ENCODE results near the gene SKI. TPM values are rescaled to one million over a fixed set of nuclear protein-coding genes. Genes with fewer than 3 reads are reported as not detected.
"Not testable (repeated sequence)": the region's sequence is repeated elsewhere in the genome, so short reads cannot be mapped to it uniquely, and the experiment has no call there.

The SKI gene
- total RNA-seq, 1 donor from 2014 or later = 90.0 TPM

DNA sequence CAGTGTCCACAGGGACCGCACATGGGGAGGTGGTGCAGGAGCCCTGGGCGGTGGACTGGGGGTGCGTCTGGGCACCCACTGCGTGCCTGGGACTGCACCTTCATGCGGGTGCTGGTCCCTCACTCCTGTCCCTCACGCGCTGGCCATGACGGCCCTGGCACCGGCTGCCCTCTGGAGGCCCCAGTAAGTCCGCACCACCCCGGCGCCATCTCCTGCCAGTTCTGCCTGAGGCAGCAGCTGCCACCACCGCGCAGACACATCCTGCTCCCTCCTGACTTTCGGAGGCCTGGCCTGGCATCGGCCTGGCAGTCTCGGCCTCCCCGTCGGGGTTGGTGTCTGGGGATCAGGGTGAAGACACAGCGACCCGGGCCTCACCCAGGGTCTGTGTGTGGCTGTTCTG, 98.4 kb downstream of the SKI start:
- H3K4me3 ChIP-seq = no peak overlapping the region
- peaks cover 30% of the 10 kb centered on the region for H3K4me1 ChIP-seq
- ATAC-seq = no peak
- H3K36me3 ChIP-seq = no peaks in the 10 kb centered on the region
- no peaks in the 10 kb centered on the region for H3K9me3 ChIP-seq
- H3K27me3 ChIP-seq (ENCODE audit: low read depth) = no peaks in the 10 kb centered on the region
- no peak overlapping the region for H3K27ac ChIP-seq
- no peak for DNase-seq
- TF ChIP-seq, protein P1, sequence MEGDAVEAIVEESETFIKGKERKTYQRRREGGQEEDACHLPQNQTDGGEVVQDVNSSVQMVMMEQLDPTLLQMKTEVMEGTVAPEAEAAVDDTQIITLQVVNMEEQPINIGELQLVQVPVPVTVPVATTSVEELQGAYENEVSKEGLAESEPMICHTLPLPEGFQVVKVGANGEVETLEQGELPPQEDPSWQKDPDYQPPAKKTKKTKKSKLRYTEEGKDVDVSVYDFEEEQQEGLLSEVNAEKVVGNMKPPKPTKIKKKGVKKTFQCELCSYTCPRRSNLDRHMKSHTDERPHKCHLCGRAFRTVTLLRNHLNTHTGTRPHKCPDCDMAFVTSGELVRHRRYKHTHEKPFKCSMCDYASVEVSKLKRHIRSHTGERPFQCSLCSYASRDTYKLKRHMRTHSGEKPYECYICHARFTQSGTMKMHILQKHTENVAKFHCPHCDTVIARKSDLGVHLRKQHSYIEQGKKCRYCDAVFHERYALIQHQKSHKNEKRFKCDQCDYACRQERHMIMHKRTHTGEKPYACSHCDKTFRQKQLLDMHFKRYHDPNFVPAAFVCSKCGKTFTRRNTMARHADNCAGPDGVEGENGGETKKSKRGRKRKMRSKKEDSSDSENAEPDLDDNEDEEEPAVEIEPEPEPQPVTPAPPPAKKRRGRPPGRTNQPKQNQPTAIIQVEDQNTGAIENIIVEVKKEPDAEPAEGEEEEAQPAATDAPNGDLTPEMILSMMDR (IDR thresholded peaks at IDR 0.05) = no peak
- intact Hi-C loops (cut with DNase I) = no loop called here

DNA sequence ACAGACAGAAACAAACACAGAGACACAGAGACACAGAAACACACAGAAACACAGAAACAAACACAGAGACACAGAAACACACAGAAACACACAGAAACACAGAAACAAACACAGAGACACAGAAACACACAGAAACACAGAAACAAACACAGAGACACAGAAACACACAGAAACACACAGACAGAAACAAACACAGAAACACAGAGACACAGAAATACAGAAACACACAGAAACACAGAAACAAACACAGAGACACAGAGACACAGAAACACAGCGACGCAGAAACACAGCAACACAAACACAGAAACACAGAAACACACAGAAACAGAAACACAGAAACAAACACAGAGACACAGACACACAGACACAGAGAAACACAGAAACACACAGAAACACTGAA, 99.0 kb downstream of the SKI start:
- DNase-seq; intact Hi-C loops (cut with DNase I); H3K9me3 ChIP-seq; H3K27me3 ChIP-seq (ENCODE audit: low read depth); H3K27ac ChIP-seq; ATAC-seq; H3K4me3 ChIP-seq; H3K36me3 ChIP-seq: not testable (repeated sequence)
- peaks cover 24% of the 10 kb centered on the region for H3K4me1 ChIP-seq

DNA sequence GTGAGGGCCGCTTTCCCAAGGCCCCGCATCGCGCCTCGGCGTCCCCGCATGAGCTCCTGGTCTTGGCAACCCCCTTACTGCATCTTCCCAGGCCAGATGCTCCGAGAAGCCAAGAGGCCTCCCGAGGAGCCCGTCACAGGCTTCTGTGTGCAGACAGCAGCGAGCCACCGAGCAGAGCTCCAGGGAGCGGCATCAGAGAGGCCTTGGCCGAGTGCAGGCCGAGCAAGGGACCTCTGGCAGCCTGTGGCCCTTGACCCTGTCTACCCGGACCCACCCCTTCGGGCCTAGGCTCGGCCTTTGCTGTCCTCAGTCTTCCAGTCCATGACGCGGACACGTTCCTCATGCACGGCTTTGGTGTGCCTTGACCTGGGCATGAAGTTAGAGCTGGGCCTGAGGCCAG, 99.7 kb downstream of the SKI start:
- Histone ChIP-seq H3K27me3 (ENCODE audit: low read depth) (no peaks in the 10 kb centered on the region), H3K9me3 (no peaks in the 10 kb centered on the region), H3K36me3 (no peaks in the 10 kb centered on the region), H3K4me3 (no peak overlapping the region), H3K27ac (no peak overlapping the region), H3K4me1 (peaks cover 17% of the 10 kb centered on the region)
- ATAC-seq = no peak
- TF ChIP-seq, protein P1 (IDR thresholded peaks at IDR 0.05) = no peak
- intact Hi-C loops (cut with DNase I) = no loop called here
- DNase-seq = no peak

DNA sequence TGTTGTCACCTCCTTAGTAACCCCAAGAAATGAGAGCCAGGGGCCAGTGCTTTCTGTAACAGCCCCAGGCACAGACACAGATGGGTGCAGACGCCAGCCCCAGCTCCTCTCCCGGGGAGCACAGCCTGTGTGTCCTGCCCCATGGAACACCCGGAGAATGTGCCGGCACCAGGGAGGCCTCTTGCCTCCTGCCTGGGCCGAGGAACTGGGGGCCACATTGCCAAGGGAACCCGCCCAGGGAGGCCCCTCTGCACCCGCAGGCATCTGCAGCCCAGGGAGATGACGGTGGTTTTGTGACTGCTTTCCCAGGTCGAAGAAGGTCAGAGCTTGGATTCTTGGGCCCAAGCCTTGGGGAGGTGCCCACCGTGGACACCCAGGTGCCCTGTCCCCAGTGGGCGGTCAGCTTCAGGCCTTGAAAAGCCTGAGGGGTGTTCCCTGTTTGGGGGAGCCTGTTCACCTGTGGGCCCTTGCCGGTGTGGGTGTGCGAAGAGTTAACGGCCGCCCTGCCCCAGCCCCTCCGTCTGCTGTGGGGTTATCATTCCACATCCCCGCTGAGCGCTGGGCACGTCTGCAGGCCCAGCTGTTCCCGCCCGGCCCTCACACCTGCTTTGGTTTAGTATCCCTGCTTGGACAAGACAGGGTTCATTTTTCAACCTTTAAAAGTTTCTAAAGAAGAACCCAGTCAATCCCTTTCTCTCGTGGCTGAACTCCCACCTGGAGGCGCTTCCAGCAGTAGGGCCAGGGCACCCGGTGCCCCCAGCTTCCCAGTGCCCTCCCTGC, 100.7 kb downstream of the SKI start:
- no peak for DNase-seq
- intact Hi-C loops (cut with DNase I) = no loop called here
- ATAC-seq = no peak
- Histone ChIP-seq H3K4me1 (peaks cover 16% of the 10 kb centered on the region), H3K4me3 (no peak overlapping the region), H3K27ac (no peak overlapping the region), H3K36me3 (no peaks in the 10 kb centered on the region), H3K27me3 (ENCODE audit: low read depth) (no peaks in the 10 kb centered on the region), H3K9me3 (no peaks in the 10 kb centered on the region)
- TF ChIP-seq, protein P1 (IDR thresholded peaks at IDR 0.05) = no peak

DNA sequence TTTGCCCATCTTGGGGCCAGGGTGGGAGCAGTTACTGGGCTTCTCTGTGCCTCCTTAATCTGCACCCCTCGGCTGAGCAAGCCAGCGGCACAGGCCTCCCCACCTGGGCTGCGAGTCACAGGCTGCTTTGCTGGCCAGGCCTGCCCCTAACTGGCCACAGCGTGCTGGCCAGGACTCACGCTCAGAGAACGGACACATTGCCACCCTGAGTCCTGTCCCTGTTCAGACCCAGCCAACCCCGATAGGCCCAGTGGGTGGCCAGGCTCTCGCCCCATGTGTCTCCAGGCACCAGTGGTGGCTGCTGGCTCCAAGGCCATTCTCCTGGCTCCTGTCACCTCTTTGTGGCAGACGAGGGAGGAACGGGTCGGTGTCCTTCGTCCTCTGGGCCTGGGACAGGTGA, 101.9 kb downstream of the SKI start:
- no peak for DNase-seq
- peaks cover 16% of the 10 kb centered on the region for H3K4me1 ChIP-seq

More for the DNA sequence above, 101.9 kb downstream of the SKI start:
- intact Hi-C loops (cut with DNase I) = no loop called here
- no peak for ATAC-seq
- H3K27me3 ChIP-seq (ENCODE audit: low read depth) = no peaks in the 10 kb centered on the region
- TF ChIP-seq, protein P1 (IDR thresholded peaks at IDR 0.05) = no peak
- H3K9me3 ChIP-seq = no peaks in the 10 kb centered on the region
- H3K27ac ChIP-seq = no peak overlapping the region
- no peaks in the 10 kb centered on the region for H3K36me3 ChIP-seq
- H3K4me3 ChIP-seq = no peak overlapping the region

Data from lower lobe of right lung (tissue), 2 donors.